Endothelial cell (in vitro differentiated cells): ENCODE measurements around the gene CRTC3. TPM values are rescaled to one million over a fixed set of nuclear protein-coding genes. Genes with fewer than 3 reads are reported as not detected.
A peak's percentile ranks its signal among the peaks of the same experiment; 100 is the strongest.
"Not testable (repeated sequence)": the region's sequence is repeated elsewhere in the genome, so short reads cannot be mapped to it uniquely, and the experiment has no call there.

ENCODE experiments used
- DNase-seq: peaks from one replicate; pipeline ENCODE4 v3.0.0; 2021; ENCODE audit warnings: low spot score
- H3K27ac Mint-ChIP-seq: one replicate; pipeline ENCODE4 v1.8.0; 2021; ENCODE audit warnings: mixed read lengths, inconsistent platforms; ENCODE audit not compliant: unreplicated experiment
- H3K27me3 Mint-ChIP-seq: one replicate; pipeline ENCODE4 v1.8.0; 2021; ENCODE audit warnings: mild to moderate bottlenecking, moderate library complexity, mixed read lengths, inconsistent platforms; ENCODE audit not compliant: unreplicated experiment
- H3K36me3 Mint-ChIP-seq: one replicate; pipeline ENCODE4 v1.8.0; 2021; ENCODE audit warnings: mild to moderate bottlenecking, low read depth, mixed read lengths, inconsistent platforms; ENCODE audit not compliant: unreplicated experiment
- H3K4me1 Mint-ChIP-seq: one replicate; pipeline ENCODE4 v1.8.0; 2021; ENCODE audit warnings: mild to moderate bottlenecking, mixed read lengths, inconsistent platforms; ENCODE audit not compliant: unreplicated experiment
- H3K4me3 Mint-ChIP-seq: one replicate; pipeline ENCODE4 v1.8.0; 2021; ENCODE audit warnings: mild to moderate bottlenecking, mixed read lengths, inconsistent platforms; ENCODE audit not compliant: unreplicated experiment
- H3K9me3 Mint-ChIP-seq: one replicate; pipeline ENCODE4 v1.8.0; 2021; ENCODE audit warnings: mixed read lengths, inconsistent platforms; ENCODE audit not compliant: unreplicated experiment
- CTCF ChIP-seq: fragments of 200-600 bp; sonication (generic); IDR thresholded peaks from one replicate; pipeline ENCODE4 v1.5.0; 2021; ENCODE audit warnings: antibody characterized with exemption; ENCODE audit not compliant: unreplicated experiment
- total RNA-seq: library from RNA; stranded (reverse); fragmentation: NEBNext Ultra II Directional; extraction: Animal tissue kit (Norgen Biotek cat#: 25700); gene quantifications from one replicate; pipeline ENCODE4 v1.2.1, GENCODE V29; 2021; ENCODE audit not compliant: unreplicated experiment

CRTC3 gene
- total RNA-seq, 1 donor from 2014 or later: 27.1 TPM

- TF ChIP-seq CTCF: no peak
- no peaks in the 10 kb centered on the region for H3K9me3 Mint-ChIP-seq
- H3K4me1 Mint-ChIP-seq: no peaks in the 10 kb centered on the region
- no peaks in the 10 kb centered on the region for H3K27me3 Mint-ChIP-seq
- no peak for DNase-seq
- no peak overlapping the region for H3K27ac Mint-ChIP-seq
- no peak overlapping the region for H3K4me3 Mint-ChIP-seq
- H3K36me3 Mint-ChIP-seq: no peaks in the 10 kb centered on the region
These were observed 10.0 kb upstream of the CRTC3 start for GRCh38 chr15:90519688-90520087.

GRCh38 chr15:90520365-90520764, 9.4 kb upstream of the CRTC3 start:
- H3K4me1 Mint-ChIP-seq: no peaks in the 10 kb centered on the region
- H3K27ac Mint-ChIP-seq: no peak overlapping the region

GRCh38 chr15:90523373-90523772, 6.3 kb upstream of the CRTC3 start:
- Mint-ChIP-seq H3K36me3 (no peaks in the 10 kb centered on the region), H3K4me1 (no peaks in the 10 kb centered on the region), H3K9me3 (no peaks in the 10 kb centered on the region), H3K27me3 (no peaks in the 10 kb centered on the region), H3K4me3 (no peak overlapping the region), H3K27ac (no peak overlapping the region)
- no peak for TF ChIP-seq CTCF
- no peak for DNase-seq

More at GRCh38 chr15:90520365-90520764, 9.4 kb upstream of the CRTC3 start:
- DNase-seq: no peak
- no peaks in the 10 kb centered on the region for H3K9me3 Mint-ChIP-seq
- no peak overlapping the region for H3K4me3 Mint-ChIP-seq
- no peak for TF ChIP-seq CTCF
- H3K27me3 Mint-ChIP-seq: no peaks in the 10 kb centered on the region
- H3K36me3 Mint-ChIP-seq: no peaks in the 10 kb centered on the region

GRCh38 chr15:90524018-90524803, 5.5 kb upstream of the CRTC3 start:
- H3K4me1 Mint-ChIP-seq, H3K27me3 Mint-ChIP-seq, H3K9me3 Mint-ChIP-seq, H3K27ac Mint-ChIP-seq, H3K36me3 Mint-ChIP-seq, H3K4me3 Mint-ChIP-seq, DNase-seq: not testable (repeated sequence)

DNA sequence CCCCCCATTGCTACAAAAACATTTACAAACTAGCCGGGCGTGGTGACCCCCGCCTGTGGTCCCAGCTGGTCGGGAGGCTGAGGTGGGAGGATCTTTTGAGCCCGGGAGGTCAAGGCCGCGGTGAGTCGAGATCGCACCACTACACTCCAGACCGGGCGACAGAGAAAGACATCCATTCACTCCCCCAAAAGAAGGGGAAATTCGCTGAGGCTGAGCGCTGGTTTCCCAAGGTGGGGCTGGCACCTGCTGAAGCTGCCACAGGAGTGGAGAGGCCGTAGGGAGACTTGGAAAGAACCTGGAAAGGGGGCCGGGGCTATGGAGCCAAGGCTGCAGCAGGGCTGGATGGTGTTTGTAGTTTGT, 732 bp upstream of the CRTC3 start:
- H3K36me3 Mint-ChIP-seq: peaks cover 5% of the 10 kb centered on the region
- no peaks in the 10 kb centered on the region for H3K9me3 Mint-ChIP-seq
- peaks cover 3% of the 10 kb centered on the region for H3K4me1 Mint-ChIP-seq
- peaks cover 3% of the 10 kb centered on the region for H3K27me3 Mint-ChIP-seq
- no peak for TF ChIP-seq CTCF
- peak overlapping the region; percentile 91 for H3K4me3 Mint-ChIP-seq
- peak overlapping the region; percentile 38 for H3K27ac Mint-ChIP-seq
- no peak for DNase-seq
